ENCODE data around the gene PEX3. TPM values are rescaled to one million over a fixed set of nuclear protein-coding genes. Genes with fewer than 3 reads are reported as not detected.
A peak's percentile ranks its signal among the peaks of the same experiment; 100 is the strongest.
"Not testable (repeated sequence)": the region's sequence is repeated elsewhere in the genome, so short reads cannot be mapped to it uniquely, and the experiment has no call there.

Gene PEX3
- total RNA-seq, 2 donors from 2014 or later: 10.0 to 12.2 TPM

DNA sequence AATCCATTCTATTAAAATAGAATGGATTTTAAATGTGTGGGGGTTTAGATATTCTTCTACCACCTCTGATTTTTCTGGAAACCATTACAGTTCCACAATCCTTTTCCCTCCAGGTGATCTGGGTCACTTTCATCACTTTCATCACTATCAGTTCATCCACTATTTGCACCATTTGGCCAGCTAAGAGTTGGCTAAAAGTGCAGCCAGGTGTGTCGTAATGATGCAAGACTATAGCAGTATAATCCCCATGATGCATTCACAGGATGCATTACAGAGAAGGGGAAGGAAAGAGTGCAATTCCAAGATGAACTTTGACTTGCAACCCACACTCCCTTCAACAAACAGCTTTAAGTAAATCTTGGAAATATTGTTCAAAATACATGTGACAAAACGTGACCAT is 56.0 kb downstream of the PEX3 start:
- Histone ChIP-seq H3K27me3 (ENCODE audit: control insufficient read depth, insufficient read depth, low read length, poor library complexity, severe bottlenecking) (no peaks in the 10 kb centered on the region), H3K27ac (ENCODE audit: low read depth, low read length) (no peak overlapping the region), H3K9ac (ENCODE audit: extremely low read depth, low read length, poor library complexity, severe bottlenecking) (no peak overlapping the region), H3K4me1 (ENCODE audit: control insufficient read depth, insufficient read depth, low read length) (no peaks in the 10 kb centered on the region), H3K4me3 (ENCODE audit: low read length) (no peak overlapping the region), H3K36me3 (ENCODE audit: control insufficient read depth, insufficient read depth, low read length) (peaks cover 34% of the 10 kb centered on the region), H3K9me3 (ENCODE audit: control insufficient read depth, low read length) (no peaks in the 10 kb centered on the region)
- TF ChIP-seq, protein P1, sequence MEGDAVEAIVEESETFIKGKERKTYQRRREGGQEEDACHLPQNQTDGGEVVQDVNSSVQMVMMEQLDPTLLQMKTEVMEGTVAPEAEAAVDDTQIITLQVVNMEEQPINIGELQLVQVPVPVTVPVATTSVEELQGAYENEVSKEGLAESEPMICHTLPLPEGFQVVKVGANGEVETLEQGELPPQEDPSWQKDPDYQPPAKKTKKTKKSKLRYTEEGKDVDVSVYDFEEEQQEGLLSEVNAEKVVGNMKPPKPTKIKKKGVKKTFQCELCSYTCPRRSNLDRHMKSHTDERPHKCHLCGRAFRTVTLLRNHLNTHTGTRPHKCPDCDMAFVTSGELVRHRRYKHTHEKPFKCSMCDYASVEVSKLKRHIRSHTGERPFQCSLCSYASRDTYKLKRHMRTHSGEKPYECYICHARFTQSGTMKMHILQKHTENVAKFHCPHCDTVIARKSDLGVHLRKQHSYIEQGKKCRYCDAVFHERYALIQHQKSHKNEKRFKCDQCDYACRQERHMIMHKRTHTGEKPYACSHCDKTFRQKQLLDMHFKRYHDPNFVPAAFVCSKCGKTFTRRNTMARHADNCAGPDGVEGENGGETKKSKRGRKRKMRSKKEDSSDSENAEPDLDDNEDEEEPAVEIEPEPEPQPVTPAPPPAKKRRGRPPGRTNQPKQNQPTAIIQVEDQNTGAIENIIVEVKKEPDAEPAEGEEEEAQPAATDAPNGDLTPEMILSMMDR (conservative IDR thresholded peaks at IDR 0.05): no peak
- Mint-ChIP-seq H3K9me3 (no peaks in the 10 kb centered on the region), H3K4me1 (peaks cover 1% of the 10 kb centered on the region), H3K4me3 (no peak overlapping the region), H3K27me3 (ENCODE audit: insufficient read depth) (no peaks in the 10 kb centered on the region), H3K36me3 (ENCODE audit: low read depth) (peaks cover 29% of the 10 kb centered on the region), H3K27ac (no peak overlapping the region)
- no peak for DNase-seq
- 93 to 98% methylated on average over 1 to 2 of the region's 2 CpGs for WGBS, 2 experiments (ENCODE audit: insufficient coverage in 1 of 2, insufficient read length in 1 of 2)

DNA sequence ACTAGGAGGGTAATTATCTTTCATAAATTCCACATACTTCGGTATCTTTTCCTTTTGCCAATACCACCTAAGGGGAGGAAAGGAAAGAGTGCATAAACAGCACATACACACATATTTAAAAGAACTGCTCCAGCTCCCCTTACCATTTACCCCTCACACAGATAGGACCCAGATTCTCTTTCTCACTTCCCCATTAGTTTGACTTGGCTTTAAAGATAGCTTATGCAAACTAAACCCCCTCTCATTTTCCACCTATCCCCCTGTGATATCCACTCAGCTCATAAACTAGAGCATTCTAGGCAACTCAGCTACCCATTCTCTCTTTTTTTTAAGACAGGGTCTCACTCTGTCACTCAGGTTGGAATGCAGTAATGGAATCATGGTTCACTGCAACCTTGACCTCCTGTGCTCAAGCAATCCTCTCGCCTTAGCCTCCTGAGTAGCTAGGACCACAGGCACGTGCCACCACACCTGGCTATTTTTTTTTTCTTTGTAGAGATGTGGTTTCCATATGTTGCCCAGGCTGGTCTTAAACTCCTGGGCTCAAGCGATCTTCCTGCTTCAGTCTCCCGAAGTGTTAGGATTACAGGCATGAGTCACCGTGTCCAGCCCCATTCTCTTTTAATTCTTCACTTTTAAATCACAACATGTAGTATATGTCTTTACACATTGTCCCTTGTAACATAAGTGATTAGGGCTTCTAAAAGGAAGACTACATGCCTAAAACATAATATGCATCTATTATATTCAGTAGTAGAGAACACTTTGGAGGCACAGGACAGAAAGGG is 56.9 kb downstream of the PEX3 start:
- no peak overlapping the region for H3K27ac ChIP-seq (ENCODE audit: low read depth, low read length)
- H3K36me3 ChIP-seq (ENCODE audit: control insufficient read depth, insufficient read depth, low read length): peaks cover 30% of the 10 kb centered on the region
- TF ChIP-seq, protein P1 (conservative IDR thresholded peaks at IDR 0.05): no peak
- H3K9me3 ChIP-seq (ENCODE audit: control insufficient read depth, low read length): no peaks in the 10 kb centered on the region
- peaks cover 4% of the 10 kb centered on the region for H3K4me1 ChIP-seq (ENCODE audit: control insufficient read depth, insufficient read depth, low read length)
- 83 to 93% methylated on average over 2 to 6 of the region's 6 CpGs for WGBS, 2 experiments (ENCODE audit: insufficient coverage in 1 of 2, insufficient read length in 1 of 2)
- H3K36me3 Mint-ChIP-seq (ENCODE audit: low read depth): peaks cover 29% of the 10 kb centered on the region
- H3K9ac ChIP-seq (ENCODE audit: extremely low read depth, low read length, poor library complexity, severe bottlenecking): no peak overlapping the region
- no peaks in the 10 kb centered on the region for H3K27me3 ChIP-seq (ENCODE audit: control insufficient read depth, insufficient read depth, low read length, poor library complexity, severe bottlenecking)
- H3K27me3 Mint-ChIP-seq (ENCODE audit: insufficient read depth): no peaks in the 10 kb centered on the region
- peaks cover 6% of the 10 kb centered on the region for H3K4me1 Mint-ChIP-seq
- DNase-seq: no peak
- H3K9me3 Mint-ChIP-seq: no peaks in the 10 kb centered on the region
- no peak overlapping the region for H3K4me3 ChIP-seq (ENCODE audit: low read length)
- no peak overlapping the region for H3K27ac Mint-ChIP-seq
- no peak overlapping the region for H3K4me3 Mint-ChIP-seq

DNA sequence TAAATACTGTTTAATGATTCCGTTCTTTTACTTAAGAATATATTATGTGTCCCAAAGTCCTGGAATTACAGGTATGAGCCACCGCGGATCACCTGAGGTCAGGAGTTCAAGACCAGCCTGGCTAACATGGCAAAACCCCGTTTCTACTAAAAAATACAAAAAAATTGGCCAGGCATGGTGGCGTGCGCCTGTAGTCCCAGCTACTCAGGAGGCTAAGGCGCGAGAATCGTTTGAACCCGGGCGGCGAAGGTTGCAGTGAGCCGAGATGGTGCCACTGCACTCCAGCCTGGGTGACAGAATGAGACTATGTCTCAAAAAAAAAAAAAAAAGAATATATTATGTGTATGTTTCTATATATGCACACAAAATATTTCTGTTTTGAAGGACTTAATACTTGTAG is 59.7 kb downstream of the PEX3 start:
- Histone ChIP-seq H3K36me3 (ENCODE audit: control insufficient read depth, insufficient read depth, low read length) (peaks cover 18% of the 10 kb centered on the region), H3K4me3 (ENCODE audit: low read length) (peak overlapping the region; percentile 90), H3K9ac (ENCODE audit: extremely low read depth, low read length, poor library complexity, severe bottlenecking) (peak overlapping the region; percentile 62)
- not testable (repeated sequence) for H3K27ac Mint-ChIP-seq; DNase-seq; H3K27me3 ChIP-seq (ENCODE audit: control insufficient read depth, insufficient read depth, low read length, poor library complexity, severe bottlenecking); H3K27me3 Mint-ChIP-seq (ENCODE audit: insufficient read depth); H3K9me3 ChIP-seq (ENCODE audit: control insufficient read depth, low read length); H3K9me3 Mint-ChIP-seq; H3K4me1 ChIP-seq (ENCODE audit: control insufficient read depth, insufficient read depth, low read length); H3K27ac ChIP-seq (ENCODE audit: low read depth, low read length)
- H3K4me1 Mint-ChIP-seq: peaks cover 11% of the 10 kb centered on the region
- 93 to 95% methylated on average over 9 to 13 of the region's 13 CpGs for WGBS, 2 experiments (ENCODE audit: insufficient coverage in 1 of 2, insufficient read length in 1 of 2)
- peaks cover 29% of the 10 kb centered on the region for H3K36me3 Mint-ChIP-seq (ENCODE audit: low read depth)
- H3K4me3 Mint-ChIP-seq: peak overlapping the region; percentile 77
